Keratinocyte (primary cell): Measurements from ENCODE around the gene RHBDD1. TPM values are rescaled to one million over a fixed set of nuclear protein-coding genes. Genes with fewer than 3 reads are reported as not detected.

Experiments
- DNase-seq: peaks from one replicate; pipeline ENCODE4 v3.0.0-alpha.2; 2011; ENCODE audit warnings: low read depth, missing footprints, low spot score
- FAIRE-seq: peaks from 2 replicates; lab custom pipeline; 2011; peaks lifted over from hg19 to GRCh38; lab: Jason Lieb, UNC
- H2AFZ ChIP-seq: 2 replicates; pipeline ENCODE4 v1.6.0; 2012; ENCODE audit warnings: low read length, control low read depth, inconsistent platforms; ENCODE audit not compliant: control insufficient read depth
- H3K27ac ChIP-seq: 2 replicates; pipeline ENCODE4 v1.5.1; 2011; ENCODE audit warnings: low read length; ENCODE audit not compliant: control insufficient read depth, insufficient read depth
- H3K27me3 ChIP-seq: 3 replicates; pipeline ENCODE4 v1.6.0; 2011; ENCODE audit warnings: low read length; ENCODE audit not compliant: control insufficient read depth, insufficient read depth; ENCODE audit errors: extremely low read depth
- H3K36me3 ChIP-seq, 2 experiments: 2 replicates in 1 of 2; 3 replicates in 1 of 2; pipeline ENCODE4 v1.5.1; 2011; ENCODE audit warnings: low read length in 2 of 2, mild to moderate bottlenecking in 1 of 2; ENCODE audit not compliant: control insufficient read depth in 2 of 2, insufficient read depth in 2 of 2; ENCODE audit errors: extremely low read depth in 1 of 2
- H3K4me1 ChIP-seq: 3 replicates; pipeline ENCODE4 v1.5.1; 2011; ENCODE audit warnings: low read length; ENCODE audit not compliant: control insufficient read depth, insufficient read depth; ENCODE audit errors: extremely low read depth
- H3K4me2 ChIP-seq: 3 replicates; pipeline ENCODE4 v1.6.0; 2011; ENCODE audit warnings: low read depth, low read length; ENCODE audit not compliant: control insufficient read depth, insufficient read depth; ENCODE audit errors: extremely low read depth
- H3K4me3 ChIP-seq, 3 experiments: fragments of 200-600 bp in 1 of 3; sonication (generic) in 1 of 3; 2 replicates in 2 of 3; 3 replicates in 1 of 3; pipeline ENCODE4 v1.5.1; 2011 to 2016; ENCODE audit warnings: low read length in 3 of 3, mild to moderate bottlenecking in 3 of 3, control low read depth in 2 of 3, inconsistent platforms in 1 of 3, low read depth in 1 of 3, mixed read lengths in 1 of 3, mixed run types in 1 of 3, moderate library complexity in 1 of 3; ENCODE audit not compliant: control insufficient read depth in 2 of 3, insufficient read depth in 2 of 3; ENCODE audit errors: extremely low read depth in 1 of 3
- H3K79me2 ChIP-seq: 2 replicates; pipeline ENCODE4 v1.6.0; 2012; ENCODE audit warnings: low read length; ENCODE audit not compliant: control insufficient read depth, insufficient read depth
- H3K9ac ChIP-seq: 3 replicates; pipeline ENCODE4 v1.6.0; 2011; ENCODE audit warnings: low read length; ENCODE audit not compliant: control insufficient read depth, insufficient read depth; ENCODE audit errors: extremely low read depth
- H3K9me1 ChIP-seq: 3 replicates; pipeline ENCODE4 v1.6.0; 2011; ENCODE audit warnings: low read length; ENCODE audit not compliant: control insufficient read depth, insufficient read depth; ENCODE audit errors: extremely low read depth
- H3K9me3 ChIP-seq: 2 replicates; pipeline ENCODE4 v1.5.1; 2012; ENCODE audit warnings: low read depth, low read length; ENCODE audit not compliant: control insufficient read depth
- H4K20me1 ChIP-seq: 3 replicates; pipeline ENCODE4 v1.6.0; 2011; ENCODE audit warnings: low read length; ENCODE audit not compliant: control insufficient read depth, insufficient read depth; ENCODE audit errors: extremely low read depth
- CTCF ChIP-seq, 3 experiments: IDR thresholded peaks in 1 of 3; conservative IDR thresholded peaks in 1 of 3; optimal IDR thresholded peaks in 1 of 3; 2 replicates in 2 of 3; 3 replicates in 1 of 3; pipeline versions ENCODE3 to v1.5.1; 2011; ENCODE audit warnings: low read length in 3 of 3, mild to moderate bottlenecking in 3 of 3, moderate library complexity in 2 of 3, control low read depth in 1 of 3, inconsistent platforms in 1 of 3; ENCODE audit not compliant: insufficient read depth in 2 of 3; ENCODE audit errors: extremely low read depth in 1 of 3
- EZH2 ChIP-seq: IDR thresholded peaks from one replicate; pipeline ENCODE4 v1.6.1; 2012; ENCODE audit warnings: inconsistent platforms, mild to moderate bottlenecking, low read length, moderate library complexity
- dilution Hi-C: fragments of 300-500 bp; cut with MboI; formaldehyde crosslinking; loops from one replicate; pipeline ENCODE4 v1.7.0; 2020; ENCODE audit warnings: low sequenced_read_pairs; ENCODE audit not compliant: extremely low pct_ligation_motif_present
- polyA plus RNA-seq, 5 experiments: library from polyadenylated mRNA; depleted of rRNA in 3 of 5; stranded (reverse) in 3 of 5; stranded (forward) in 1 of 5; unstranded in 1 of 5; fragments of >200 nt; gene quantifications; 1 replicate in 1 of 5; 2 replicates in 3 of 5; 3 replicates in 1 of 5; pipeline versions ENCODE4 v1.2.1 to v1.2.3, GENCODE V29; 2011 to 2012; ENCODE audit warnings: missing spikeins in 2 of 5, low read depth in 1 of 5, low replicate concordance in 1 of 5

RHBDD1 gene
- polyA plus RNA-seq, 1 donor (not counting 4 experiments of a cell fraction or from before 2014, with no cell fraction given), result 27.8 TPM

- no peaks in the 10 kb centered on the region for H3K27me3 ChIP-seq
- H2AFZ ChIP-seq, result no peak overlapping the region
- FAIRE-seq (peak; percentile 17), DNase-seq (no peak)
- H3K4me3 ChIP-seq, result no peak overlapping the region
- H3K79me2 ChIP-seq, result no peaks in the 10 kb centered on the region
- no peaks in the 10 kb centered on the region for H3K36me3 ChIP-seq
- peaks cover 15% of the 10 kb centered on the region for H3K4me1 ChIP-seq
- dilution Hi-C loops, result no loop called here
- H3K4me2 ChIP-seq, result no peak overlapping the region
- TF ChIP-seq EZH2, result no peak
- TF ChIP-seq CTCF (optimal IDR thresholded peaks at IDR 0.05 in 1 of 3, IDR thresholded peaks at IDR 0.05 in 1 of 3, conservative IDR thresholded peaks at IDR 0.05 in 1 of 3; ENCODE audit: extremely low read depth in 1 of 3, insufficient read depth in 2 of 3, low read length in 3 of 3), result no peak
- no peak overlapping the region for H3K9ac ChIP-seq
- no peaks in the 10 kb centered on the region for H4K20me1 ChIP-seq
- no peaks in the 10 kb centered on the region for H3K9me1 ChIP-seq
- H3K9me3 ChIP-seq, result no peaks in the 10 kb centered on the region
- no peak overlapping the region for H3K27ac ChIP-seq
Measured at GRCh38 chr2:226978300-226978699, 142.4 kb downstream of the RHBDD1 start.

DNA sequence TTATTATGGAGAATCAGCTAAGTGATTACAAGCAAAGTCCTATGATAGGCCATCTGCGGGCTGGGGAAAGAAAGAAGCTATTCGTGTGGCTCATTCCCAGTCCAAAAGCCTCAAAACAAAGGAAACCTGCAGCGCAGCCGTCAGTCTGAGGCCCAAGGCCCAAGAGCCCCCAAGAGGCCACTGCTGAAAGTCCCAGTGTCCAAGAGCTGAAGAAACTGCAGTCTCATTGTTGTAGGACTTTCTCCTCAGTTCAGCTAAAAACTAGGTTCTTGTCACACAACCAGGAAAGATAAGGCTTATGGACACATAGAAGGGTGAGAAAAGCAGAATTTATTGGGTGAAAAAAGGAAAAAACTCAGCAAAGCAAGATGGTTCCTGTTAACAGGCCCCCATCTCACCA, 143.2 kb downstream of the RHBDD1 start:
- DNase-seq, result no peak
- H3K79me2 ChIP-seq, result no peaks in the 10 kb centered on the region
- H3K9me1 ChIP-seq, result no peaks in the 10 kb centered on the region
- FAIRE-seq, result no peak
- H3K4me3 ChIP-seq, result no peak overlapping the region
- no peaks in the 10 kb centered on the region for H4K20me1 ChIP-seq
- no peak overlapping the region for H2AFZ ChIP-seq
- no peaks in the 10 kb centered on the region for H3K36me3 ChIP-seq
- no peak overlapping the region for H3K27ac ChIP-seq
- no peaks in the 10 kb centered on the region for H3K9me3 ChIP-seq
- H3K4me1 ChIP-seq, result peaks cover 15% of the 10 kb centered on the region
- no peak overlapping the region for H3K4me2 ChIP-seq
- no peak for TF ChIP-seq CTCF (optimal IDR thresholded peaks at IDR 0.05 in 1 of 3, IDR thresholded peaks at IDR 0.05 in 1 of 3, conservative IDR thresholded peaks at IDR 0.05 in 1 of 3; ENCODE audit: extremely low read depth in 1 of 3, insufficient read depth in 2 of 3, low read length in 3 of 3)
- dilution Hi-C loops, result no loop called here
- H3K9ac ChIP-seq, result no peak overlapping the region
- H3K27me3 ChIP-seq, result no peaks in the 10 kb centered on the region
